Medulla oblongata (tissue), 1 donor: ENCODE measurements around the gene LYPD3.
"Not testable (repeated sequence)": the region's sequence is repeated elsewhere in the genome, so short reads cannot be mapped to it uniquely, and the experiment has no call there.

Experiments used
- DNase-seq: peaks from one replicate; pipeline ENCODE4 v3.0.0-alpha.2; 2015; ENCODE audit errors: extremely low spot score

The LYPD3 gene

GRCh38 chr19:43465468-43466120 lies at the start of gene LYPD3:
Gene LYPD3, minus strand, starts transcription at chr19:43465608. Its CDS starts 37 bp downstream, at chr19:43465571.
- DNase-seq = no peak

GRCh38 chr19:43512399-43512798 lies 47.0 kb upstream of the LYPD3 start:
- not testable (repeated sequence) for DNase-seq

DNA sequence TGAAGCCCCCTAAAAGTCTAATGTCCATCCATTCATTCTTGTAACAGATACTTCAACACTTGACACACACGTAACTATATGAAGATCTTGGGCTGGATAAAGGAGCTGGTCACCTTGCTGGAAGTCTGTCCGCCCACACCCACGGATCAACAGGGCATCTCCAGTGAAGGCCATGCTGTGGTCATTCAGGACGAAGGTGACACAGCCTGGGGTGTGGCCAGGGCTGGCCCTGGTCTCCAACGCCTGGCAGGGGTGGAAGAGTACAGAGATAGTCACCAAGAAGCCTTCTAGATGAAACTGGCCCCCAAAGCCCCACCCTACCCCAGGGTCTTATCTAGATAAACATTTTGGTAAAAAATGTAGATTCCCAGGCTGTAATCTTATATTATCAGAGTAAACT lies 45.9 kb upstream of the LYPD3 start:
- no peak for DNase-seq

GRCh38 chr19:43510713-43511112 lies 45.3 kb upstream of the LYPD3 start:
- DNase-seq = no peak

- no peak for DNase-seq
Observed at GRCh38 chr19:43507880-43508279, 42.5 kb upstream of the LYPD3 start.

- DNase-seq = no peak
Observed at GRCh38 chr19:43506629-43507028, 41.2 kb upstream of the LYPD3 start.

DNA sequence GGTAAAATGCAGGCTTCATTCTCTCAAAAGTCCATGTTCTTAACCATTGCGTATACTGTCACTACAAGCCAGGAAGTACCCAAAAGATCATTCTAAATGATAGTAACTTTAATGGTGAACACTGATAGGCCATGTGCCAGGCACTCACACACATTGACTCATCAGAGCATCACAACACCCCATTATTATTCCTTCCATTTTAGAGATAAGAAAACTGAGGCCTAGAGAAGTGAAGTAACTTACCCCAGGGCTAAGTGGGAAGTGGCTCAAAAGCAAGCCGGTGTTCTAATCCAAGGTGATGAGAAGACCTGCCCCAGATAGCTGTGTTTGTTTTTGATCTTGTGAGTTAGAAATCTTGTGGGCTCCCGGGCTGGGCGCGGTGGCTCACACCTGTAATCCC lies 40.5 kb upstream of the LYPD3 start:
- DNase-seq = no peak

DNA sequence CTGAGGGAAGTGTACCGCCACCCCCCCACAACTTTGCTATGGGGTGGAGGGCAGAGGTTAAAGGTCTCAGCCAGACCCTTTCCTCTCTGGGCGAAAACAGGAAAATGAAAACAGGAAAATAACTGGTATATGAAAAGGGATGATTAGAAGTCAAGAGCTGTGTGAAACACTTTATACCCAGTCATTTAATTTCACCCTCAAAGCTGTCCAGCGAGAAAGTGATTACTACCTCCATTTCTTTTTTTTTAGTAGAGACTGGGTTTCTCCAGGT lies 39.7 kb upstream of the LYPD3 start:
- no peak for DNase-seq

- peak; percentile 10 for DNase-seq
Observed at GRCh38 chr19:43504426-43505185, 39.2 kb upstream of the LYPD3 start, which contains the start of gene PHLDB3. Gene PHLDB3, minus strand, starts transcription at chr19:43504746. Its CDS starts 628 bp downstream, at chr19:43504118.

- DNase-seq = peak; percentile 98
Observed at GRCh38 chr19:43503501-43504425, 38.4 kb upstream of the LYPD3 start.

DNA sequence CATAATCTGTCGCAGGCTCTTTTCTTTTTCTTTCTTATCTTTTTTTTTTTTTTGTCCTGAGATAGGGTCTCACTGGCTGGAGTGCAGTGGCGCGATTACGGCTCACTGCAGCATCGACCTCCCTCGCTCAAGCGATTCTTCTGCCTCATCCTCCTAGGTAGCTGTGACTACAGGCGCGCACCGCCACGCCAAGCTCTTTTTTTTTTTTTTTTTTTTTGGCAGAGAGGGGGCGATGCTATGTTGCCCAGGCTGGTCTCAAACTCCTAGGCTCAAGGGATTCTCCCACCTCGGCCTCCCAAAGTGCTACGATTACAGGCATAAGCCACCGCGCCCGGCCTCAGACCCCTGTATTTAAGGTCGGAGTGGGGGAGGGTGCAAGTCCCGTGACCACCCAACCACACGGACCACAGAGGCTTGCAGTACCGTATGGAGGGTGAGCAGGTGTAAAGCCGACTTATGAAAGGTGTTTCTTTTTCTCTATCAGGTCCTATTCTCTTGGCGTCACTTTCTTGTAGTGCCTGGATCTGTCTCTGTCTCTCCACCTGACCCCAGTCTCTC lies 37.1 kb upstream of the LYPD3 start:
- no peak for DNase-seq

- DNase-seq = no peak
Observed at GRCh38 chr19:43501661-43502418, 36.4 kb upstream of the LYPD3 start.

- DNase-seq = no peak
Observed at GRCh38 chr19:43499042-43499441, 33.6 kb upstream of the LYPD3 start.

- no peak for DNase-seq
Observed at GRCh38 chr19:43498233-43498842, 32.9 kb upstream of the LYPD3 start.

- no peak for DNase-seq
Observed at GRCh38 chr19:43496960-43497359, 31.6 kb upstream of the LYPD3 start.

DNA sequence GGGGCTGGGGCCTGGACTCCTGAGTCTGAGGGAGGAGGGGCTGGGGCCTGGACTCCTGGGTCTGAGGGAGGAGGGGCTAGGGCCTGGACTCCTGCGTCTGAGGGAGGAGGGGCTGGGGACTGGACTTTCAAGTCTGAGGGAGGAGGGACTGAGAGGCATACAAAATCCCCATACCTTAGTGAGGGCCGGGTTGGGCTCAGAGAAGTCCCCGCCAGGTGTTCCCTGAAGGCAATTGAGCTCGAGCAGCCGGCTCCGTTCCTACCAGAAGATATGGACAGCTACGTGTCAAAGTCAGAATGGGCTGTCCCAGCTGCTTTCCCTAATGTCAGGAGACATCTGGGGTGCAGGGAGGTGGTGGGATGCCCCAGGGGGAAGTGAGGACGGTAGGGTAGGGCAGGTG lies 29.7 kb upstream of the LYPD3 start:
- no peak for DNase-seq

DNA sequence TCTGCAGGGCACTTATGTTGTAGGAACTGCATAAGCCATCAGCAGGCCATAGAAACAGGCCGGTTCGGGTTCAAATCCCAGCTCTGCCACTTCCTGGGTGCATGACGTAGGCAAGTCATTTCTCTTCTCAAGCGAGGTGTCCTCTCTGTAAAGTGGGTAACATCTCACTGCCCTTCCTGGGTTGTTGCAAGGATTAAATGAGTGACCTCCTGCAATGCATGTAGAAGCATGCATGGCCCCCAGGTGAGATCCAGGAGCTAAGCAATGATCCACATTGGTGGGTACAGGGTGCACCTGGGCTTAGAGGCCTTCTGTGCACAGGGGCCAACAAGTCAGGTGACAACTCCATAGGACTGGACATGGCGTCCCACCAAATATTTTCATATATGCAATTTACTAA lies 25.4 kb upstream of the LYPD3 start:
- DNase-seq = no peak

DNA sequence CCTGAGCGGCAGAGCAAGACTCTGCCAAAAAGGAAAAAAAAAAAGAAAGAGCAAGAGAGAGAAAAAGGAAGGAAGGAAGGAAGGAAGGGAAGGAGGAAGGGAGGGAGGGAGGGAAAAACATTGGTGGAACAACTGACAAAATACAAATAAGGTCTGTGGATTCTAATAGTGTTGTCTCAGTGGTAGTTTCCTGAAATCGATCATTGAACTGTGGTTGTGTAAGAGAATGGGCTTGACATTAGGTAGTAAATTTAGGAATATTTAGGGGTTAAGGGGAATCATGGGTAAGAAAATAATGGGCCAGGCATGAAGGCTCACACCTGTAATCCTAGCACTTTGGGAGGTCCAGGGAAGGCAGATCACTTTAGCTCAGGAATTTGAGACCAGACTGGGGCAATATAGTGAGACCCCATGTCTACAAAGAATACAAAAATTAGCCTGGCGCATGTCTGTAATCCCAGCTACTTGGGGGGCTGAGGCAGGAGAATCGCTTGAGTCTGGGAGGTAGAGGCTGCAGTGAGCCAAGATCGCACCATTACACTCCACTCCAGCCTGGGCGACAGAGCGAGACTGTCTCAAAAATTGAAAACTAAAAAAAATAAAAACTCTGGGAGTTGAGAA lies 24.7 kb upstream of the LYPD3 start:
- no peak for DNase-seq

GRCh38 chr19:43489310-43489709 lies 23.9 kb upstream of the LYPD3 start:
- no peak for DNase-seq

DNA sequence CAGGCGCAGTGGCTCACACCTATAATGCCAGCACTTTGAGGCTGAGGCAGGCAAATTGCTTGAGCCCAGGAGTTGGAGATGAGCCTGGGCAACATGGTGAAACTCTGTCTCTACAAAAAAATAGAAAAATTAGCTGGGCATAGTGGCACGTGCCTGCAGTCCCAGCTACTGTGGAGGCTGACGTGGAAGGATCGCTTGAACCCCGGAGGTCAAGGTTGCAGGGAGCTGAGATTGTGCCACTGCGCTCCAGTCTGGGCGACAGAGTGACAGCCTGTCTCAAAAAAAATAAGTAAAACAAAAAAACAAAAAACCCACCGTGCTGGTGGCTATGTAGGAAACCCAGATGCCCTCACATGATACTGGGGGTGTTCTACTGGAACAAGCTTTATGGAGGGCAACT lies 22.8 kb upstream of the LYPD3 start:
- no peak for DNase-seq

DNA sequence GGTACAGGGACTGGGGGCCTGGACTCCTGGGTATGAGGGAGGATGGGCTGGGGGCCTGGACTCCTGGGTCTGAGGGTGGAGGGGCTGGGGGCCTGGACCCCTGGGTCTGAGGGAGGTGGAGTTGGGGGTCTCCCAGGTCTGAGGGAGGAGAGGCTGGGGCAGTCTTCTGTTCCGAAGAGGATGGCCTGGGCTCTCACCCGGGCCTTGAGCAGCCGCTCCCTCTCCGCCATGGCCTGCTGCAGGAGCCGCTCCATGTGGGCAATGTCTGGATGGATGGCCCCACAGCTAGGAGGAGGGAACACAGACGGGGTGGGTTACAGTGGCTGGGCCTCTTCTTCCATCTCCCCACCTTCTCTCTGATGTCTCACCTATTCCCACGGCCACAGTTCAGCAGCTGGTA lies 21.0 kb upstream of the LYPD3 start:
- DNase-seq = no peak
